C4-2B (cell line): Measurements from ENCODE around the gene GPR68.

ENCODE experiments used
- H3K27ac ChIP-seq: fragments of 450-650 bp; 2 replicates; pipeline ENCODE4 v1.5.1; 2017
- CTCF ChIP-seq: fragments of 450-650 bp; conservative IDR thresholded peaks from 2 replicates; pipeline ENCODE4 v1.5.1; 2017; ENCODE audit warnings: mild to moderate bottlenecking
- ZFX ChIP-seq: fragments of 450-650 bp; IDR thresholded peaks from 2 replicates; pipeline ENCODE4 v1.6.1; 2017

GPR68 gene

GRCh38 chr14:91280129-91280528, 35.6 kb upstream of the GPR68 start:
- no peak overlapping the region for H3K27ac ChIP-seq
- TF ChIP-seq CTCF (no peak), ZFX (no peak)

GRCh38 chr14:91279354-91279753, 34.9 kb upstream of the GPR68 start:
- H3K27ac ChIP-seq, result no peak overlapping the region
- no peak for TF ChIP-seq CTCF
- TF ChIP-seq ZFX, result no peak

DNA sequence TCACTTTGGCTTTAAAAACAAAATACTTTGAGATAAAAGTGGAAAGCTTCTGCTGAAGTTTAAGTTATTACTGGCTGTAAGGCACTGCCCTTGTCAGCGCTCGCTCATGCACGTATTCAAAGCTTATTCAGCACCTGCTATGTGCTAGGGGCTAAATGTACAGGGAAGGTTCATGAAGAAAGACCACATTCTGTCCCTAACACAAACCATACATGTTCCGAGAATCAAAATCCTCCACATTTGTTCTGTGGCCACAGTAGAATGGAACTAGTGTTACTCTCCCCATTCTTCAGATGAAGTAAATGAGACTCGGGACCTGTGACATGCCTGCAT, 33.8 kb upstream of the GPR68 start:
- no peak for TF ChIP-seq ZFX
- TF ChIP-seq CTCF, result no peak
- no peak overlapping the region for H3K27ac ChIP-seq

DNA sequence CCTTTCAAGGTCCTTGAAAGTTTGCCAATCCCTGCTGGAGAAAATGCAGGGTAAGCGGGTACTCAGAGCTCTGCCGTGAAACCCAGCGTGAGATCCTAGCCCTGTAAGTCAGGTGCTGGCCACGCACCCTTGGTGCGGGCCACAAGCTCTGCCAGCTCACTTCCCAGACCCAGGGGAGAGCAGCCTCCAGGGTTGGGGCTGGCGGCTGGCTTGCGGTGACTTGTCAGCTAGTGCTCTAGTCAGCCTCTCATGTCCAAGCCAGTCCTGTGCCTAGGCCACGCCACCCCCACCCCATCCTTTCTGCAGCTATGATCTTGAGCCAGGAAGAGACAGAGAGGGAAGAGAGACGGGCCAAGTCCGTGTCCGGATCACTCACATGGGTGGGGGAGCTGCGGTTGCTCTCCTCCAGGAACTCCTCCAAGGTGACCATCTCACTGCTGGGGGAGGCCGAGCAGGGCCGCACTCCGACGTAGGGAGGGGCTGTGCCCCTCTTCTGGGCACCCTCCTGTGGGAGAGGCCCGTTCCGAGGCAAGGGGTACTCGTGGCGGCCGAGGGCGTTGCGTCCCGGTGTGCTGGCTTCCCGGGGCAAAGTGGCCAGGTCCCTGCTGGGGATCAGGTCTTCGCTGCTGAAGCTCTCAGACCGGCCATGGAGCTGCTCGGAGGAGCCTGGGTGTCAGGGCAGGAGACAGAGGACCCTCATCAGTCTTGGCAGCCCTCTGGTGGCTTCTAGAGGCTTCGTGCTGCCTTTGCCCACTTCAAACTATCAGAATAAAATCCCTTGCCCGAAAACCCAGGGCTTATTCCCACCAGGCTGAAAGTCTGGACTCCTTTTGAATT, 33.3 kb upstream of the GPR68 start:
- no peak overlapping the region; the same call in 1 of the 2 replicates for H3K27ac ChIP-seq
- no peak for TF ChIP-seq ZFX
- TF ChIP-seq CTCF, result no peak

DNA sequence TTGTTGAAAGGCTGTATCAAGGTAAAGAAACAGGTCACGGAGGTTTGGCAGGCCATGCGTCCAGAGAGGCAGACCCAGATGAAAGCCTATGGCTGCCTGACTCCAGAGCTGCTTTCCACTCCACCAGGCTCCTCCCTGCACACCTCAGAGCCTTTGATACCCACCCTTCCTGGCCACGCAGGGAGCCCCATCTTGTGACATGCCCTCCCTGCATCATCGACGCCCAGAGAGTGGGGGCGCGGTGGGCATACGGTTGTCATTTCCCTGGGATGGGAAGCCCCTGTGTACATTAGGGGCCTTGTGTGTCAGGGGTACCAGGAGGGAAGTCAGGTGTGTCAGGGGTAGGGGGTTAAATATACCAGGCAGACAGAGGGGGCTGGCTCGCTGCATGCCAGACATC, 30.3 kb upstream of the GPR68 start:
- no peak overlapping the region for H3K27ac ChIP-seq
- TF ChIP-seq CTCF (no peak), ZFX (no peak)

DNA sequence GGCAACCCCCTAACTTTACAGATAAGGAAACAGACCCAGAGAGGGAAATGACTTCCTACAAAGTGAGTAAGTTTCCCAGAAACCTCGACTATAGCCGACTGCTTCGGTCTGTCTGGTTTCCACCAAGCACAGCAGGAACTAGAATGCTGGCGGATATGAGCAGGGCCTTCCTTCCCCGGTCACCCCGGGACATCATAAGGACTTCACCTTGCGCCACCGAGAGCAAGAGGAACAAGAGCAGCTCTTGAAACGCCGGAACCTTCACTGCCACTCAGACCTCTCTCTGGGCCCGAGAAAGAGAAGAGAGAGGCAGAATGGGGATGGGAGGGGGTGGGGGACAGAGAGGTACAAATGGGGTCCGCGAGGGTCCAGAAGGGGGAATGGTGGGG, 29.4 kb upstream of the GPR68 start:
- H3K27ac ChIP-seq, result no peak overlapping the region
- TF ChIP-seq ZFX, result no peak
- TF ChIP-seq CTCF, result no peak

GRCh38 chr14:91273273-91273884, 28.9 kb upstream of the GPR68 start:
- no peak overlapping the region for H3K27ac ChIP-seq
- TF ChIP-seq CTCF (no peak), ZFX (no peak)
